Stimulated activated CD8-positive, alpha-beta memory T cell treated with anti-CD3 and anti-CD28 coated beads, Interleukin-15, amount 100 ng/mL, for 4 hours (primary cell): ENCODE data around the gene LGMN.
"Not testable (repeated sequence)": the region's sequence is repeated elsewhere in the genome, so short reads cannot be mapped to it uniquely, and the experiment has no call there.

Experiments used
- DNase-seq, 2 donors: peaks; one replicate each; pipeline ENCODE4 v3.0.0-alpha.2; 2020; ENCODE audit warnings: low read depth in 2 of 2

The LGMN gene

GRCh38 chr14:92694807-92695206 lies 53.6 kb downstream of the LGMN start:
- DNase-seq, result no peak

- no peak for DNase-seq
These were observed 54.2 kb downstream of the LGMN start for GRCh38 chr14:92693998-92694795.

GRCh38 chr14:92692822-92693226 lies 55.6 kb downstream of the LGMN start:
- DNase-seq, result no peak

DNA sequence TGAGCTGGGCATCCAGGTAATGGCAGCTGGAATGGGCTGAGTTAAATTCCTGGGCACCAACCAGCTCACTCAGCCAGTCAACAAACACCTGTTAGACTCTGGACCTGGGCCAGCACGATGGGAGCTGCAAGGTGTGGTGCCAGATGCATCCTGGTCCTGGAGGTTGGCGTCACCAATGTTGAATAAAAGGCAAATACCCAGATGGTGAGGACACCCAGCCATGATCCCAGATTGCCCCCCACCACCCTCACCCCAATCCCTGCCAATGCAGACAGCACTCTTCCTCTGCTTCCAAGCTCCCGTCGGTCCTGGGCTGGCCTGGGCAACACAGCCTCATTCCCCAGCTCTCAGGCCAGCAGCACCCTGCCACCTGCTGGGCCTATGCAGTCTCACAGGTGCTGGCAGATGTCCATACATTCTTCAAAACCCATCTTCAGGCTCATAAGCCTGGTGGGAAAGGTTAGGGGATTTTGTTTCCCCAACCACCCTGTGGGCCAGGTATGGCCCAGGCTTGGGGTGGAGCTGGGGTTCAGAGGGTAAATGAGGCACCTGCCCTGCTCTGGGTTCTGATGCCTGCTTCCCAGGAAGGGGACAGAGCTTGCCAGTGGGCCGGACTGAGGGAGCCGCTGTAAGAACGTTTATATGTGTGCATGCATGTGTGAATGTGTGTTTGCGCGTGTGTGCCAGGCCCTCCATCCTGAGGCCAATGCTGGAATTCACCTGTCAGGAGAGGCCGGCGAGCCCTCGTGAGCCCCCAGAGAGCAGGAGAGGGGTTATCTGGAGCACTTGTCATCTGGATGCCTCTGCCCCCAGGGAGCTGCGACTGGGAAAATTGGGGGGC lies 58.0 kb downstream of the LGMN start:
- DNase-seq, result no peak

- DNase-seq, result no peak
These were observed 59.7 kb downstream of the LGMN start for GRCh38 chr14:92688434-92689375.

DNA sequence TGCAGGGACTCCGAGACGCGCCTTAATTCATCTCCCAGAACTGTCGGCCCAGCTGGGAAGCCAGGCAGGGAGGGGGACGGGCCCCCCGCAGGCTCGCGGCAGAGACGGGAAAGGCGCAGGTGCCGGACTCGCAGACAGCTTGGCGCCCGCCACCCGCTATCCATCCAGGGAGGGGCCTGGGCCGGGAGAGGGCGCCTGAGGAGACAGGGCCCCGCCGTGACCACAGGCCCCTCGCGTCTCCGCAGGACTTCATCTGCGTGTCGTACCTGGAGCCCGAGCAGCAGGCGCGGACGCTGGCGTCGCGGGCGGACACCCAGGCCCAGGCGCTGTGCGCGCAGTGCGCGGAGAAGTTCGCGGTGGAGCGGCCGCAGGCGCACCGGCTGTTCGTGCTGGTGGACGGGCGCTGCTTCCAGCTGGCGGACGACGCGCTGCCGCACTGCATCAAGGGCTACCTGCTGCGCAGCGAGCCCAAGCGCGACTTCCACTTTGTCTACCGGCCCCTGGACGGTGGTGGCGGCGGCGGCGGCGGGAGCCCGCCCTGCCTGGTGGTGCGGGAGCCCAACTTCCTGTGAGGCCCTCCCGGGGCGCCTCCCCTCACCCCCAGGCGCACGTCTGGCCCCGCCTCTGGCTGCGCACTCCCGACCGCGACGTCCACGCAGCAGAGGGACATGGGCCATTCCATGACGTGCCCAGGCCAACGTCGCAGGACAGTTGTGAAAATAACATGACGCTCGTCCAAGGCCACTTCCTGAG lies 60.6 kb downstream of the LGMN start:
- DNase-seq, result no peak

GRCh38 chr14:92686900-92687427 lies 61.5 kb downstream of the LGMN start:
- DNase-seq, result peak in 1 of 2 donors; percentile 36

DNA sequence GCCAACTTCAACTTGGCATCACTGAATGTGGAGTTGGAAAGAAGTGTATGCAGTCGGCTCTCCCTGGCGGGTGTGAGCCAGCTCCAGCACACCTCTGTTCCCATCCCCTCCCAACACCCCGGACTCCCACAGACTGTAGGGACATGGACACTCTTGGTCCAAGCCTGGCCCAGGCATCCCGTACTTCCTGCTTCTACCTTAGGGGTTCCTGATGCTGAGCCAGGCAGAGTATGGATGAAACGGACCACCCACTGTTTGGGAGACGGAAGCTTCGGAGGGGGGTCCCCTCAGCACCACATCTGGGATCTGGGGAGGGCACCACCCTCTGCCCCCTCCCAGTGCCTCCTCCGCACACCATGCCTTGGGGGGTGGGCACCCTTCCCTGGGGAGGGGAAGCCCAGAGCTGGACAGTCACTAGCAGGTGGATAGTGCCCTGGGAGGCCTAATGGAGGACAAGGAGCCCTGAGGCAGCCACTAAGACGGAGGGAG lies 62.0 kb downstream of the LGMN start:
- DNase-seq, result no peak

DNA sequence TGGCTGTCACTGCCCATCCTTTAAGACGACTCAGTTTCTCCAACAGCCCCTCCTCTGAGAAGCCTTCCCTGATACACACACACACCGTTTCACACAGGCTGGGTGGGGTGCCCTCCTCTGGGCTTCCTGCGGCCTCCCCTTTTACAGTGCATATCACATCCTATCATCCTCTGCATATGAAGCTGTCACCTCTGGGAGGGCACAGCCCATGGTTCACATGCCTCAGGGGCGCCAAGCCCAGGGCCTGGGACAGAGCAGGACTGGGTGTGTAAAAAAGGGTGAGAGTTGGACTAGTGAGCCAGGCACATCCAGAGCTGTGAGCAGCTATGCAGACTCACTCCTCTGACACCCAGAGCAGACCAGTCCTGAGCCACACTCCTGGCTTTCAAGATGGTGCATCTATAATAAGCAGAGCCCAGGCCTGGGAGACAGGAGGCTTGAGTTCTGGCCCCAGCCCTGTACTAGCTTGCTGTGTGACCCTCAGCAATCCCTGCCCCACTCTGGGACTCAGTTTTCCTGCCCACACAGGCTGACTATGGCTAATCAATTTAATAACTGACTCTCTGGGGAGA lies 62.6 kb downstream of the LGMN start:
- DNase-seq, result no peak

DNA sequence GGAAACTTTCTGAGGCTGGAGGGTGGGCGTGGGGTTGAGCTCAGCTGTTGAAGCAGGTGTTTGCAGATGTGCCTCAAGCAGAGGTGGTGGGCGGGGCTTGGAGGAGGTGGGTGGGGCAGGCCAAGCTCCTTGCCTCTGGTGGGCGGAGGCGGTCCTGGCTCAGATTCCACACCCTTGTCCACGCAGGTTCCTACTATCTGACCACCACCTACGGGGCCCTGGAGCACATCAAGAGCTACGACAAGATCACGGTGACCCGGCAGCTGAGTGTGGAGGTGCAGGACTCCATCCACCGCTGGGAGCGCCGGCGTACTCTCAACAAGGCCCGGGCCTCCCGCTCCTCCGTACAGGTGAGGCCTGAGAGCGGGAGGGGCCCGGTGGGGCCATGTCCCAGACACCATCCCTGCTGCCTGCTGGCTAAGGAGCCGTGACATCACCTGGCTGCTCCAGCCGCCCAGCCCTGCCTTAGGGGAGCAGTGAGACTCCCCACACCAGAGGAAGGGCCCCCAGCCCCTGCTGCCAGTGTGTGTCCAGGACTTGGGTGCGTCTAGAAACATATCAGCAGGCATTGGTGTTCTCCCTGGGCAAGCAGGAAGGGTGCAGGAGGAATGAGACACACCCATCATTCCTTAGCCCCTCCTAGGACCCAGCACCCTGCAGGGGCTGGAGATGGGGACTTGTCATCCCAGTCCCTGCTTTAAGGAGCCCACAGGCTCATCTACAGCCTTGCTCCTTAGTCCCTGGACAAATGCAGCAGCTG lies 63.4 kb downstream of the LGMN start:
- DNase-seq, result no peak

DNA sequence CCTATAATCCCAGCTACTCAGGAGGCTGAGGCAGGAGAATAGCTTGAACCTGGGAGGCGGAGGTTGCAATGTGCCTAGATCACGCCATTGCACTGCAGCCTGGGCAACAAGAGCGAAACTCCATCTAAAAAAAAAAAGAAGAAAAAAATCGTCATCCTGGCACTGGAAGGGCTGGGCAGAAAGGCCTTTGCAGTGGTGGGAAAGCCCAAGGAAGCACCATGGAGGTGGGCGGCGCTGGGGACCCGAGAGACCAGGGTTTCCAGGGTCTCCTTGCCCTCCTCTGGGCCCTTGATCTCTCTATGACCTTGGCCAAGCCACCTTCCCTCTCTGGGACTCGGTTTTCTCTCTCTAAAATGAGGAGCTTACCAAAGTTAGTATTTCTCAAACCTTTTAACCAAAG lies 65.4 kb downstream of the LGMN start:
- DNase-seq, result no peak

- DNase-seq, result peak; percentile 46
These were observed 67.4 kb downstream of the LGMN start for GRCh38 chr14:92680781-92681650.

- not testable (repeated sequence) for DNase-seq
These were observed 68.1 kb downstream of the LGMN start for GRCh38 chr14:92680330-92680729.

- no peak for DNase-seq
These were observed 69.2 kb downstream of the LGMN start for GRCh38 chr14:92679246-92679645.

DNA sequence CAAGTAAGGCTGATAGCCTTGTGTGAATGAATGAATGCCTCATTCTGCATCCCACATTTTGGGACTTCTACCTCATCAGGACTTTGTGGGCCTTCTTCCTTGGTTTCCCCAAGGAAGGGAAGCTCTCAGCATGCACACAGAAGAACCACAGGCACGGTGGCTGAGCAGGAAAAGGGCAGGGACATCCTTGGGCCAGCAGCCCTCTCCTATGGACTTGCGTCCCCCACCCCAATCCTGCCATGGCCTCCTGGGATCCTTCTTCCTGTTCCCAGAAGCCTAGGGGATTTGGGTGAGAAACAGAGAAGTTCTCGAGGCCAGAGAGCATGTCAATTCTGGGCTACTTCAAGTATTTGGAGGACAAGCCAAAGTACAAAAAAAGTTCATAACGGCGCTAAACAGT lies 69.7 kb downstream of the LGMN start:
- no peak for DNase-seq

DNA sequence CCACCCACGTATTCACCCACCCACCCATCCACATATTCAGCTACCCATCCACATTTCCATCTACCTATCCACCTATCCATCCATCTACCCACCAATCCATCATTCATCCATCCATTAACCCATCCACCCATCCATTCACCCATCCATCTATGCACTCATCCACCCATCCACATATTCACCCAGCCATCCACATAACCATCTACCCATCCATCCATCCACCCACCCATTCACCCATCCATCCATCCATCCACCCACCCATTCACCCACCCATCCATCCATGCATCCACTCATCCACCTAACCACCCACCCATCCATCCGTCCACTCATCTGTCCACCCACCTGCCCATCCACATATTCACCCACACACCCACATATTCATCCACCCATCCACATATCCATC lies 70.5 kb downstream of the LGMN start:
- DNase-seq, result no peak

DNA sequence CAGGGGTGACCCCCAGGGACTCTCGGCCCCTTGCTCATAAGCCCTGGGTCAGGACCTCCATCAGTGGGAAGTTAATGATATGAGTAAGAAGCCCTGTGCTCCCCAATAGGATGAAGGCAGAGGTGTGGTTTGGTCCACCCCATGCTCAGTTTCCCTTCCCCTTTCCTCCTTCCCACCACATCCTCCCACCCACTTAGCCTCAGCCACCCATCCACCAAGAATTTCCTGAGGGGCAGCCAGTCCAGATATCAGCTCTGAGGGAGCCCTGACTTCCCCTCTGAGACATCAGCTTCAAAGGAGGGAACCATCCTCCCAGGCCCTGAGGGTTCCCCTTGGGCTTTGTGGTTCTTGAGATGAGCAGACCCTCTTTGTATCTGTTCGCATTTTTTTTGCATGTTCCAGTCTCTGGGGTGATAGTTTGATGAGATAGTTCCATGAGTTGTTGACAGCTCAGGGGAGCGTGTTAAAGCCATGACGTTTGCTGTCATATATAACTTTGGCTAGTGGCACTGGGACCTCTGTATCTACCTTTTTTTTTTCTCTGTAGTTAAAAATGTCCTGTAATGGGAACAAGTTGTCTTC lies 71.2 kb downstream of the LGMN start:
- DNase-seq, result no peak

DNA sequence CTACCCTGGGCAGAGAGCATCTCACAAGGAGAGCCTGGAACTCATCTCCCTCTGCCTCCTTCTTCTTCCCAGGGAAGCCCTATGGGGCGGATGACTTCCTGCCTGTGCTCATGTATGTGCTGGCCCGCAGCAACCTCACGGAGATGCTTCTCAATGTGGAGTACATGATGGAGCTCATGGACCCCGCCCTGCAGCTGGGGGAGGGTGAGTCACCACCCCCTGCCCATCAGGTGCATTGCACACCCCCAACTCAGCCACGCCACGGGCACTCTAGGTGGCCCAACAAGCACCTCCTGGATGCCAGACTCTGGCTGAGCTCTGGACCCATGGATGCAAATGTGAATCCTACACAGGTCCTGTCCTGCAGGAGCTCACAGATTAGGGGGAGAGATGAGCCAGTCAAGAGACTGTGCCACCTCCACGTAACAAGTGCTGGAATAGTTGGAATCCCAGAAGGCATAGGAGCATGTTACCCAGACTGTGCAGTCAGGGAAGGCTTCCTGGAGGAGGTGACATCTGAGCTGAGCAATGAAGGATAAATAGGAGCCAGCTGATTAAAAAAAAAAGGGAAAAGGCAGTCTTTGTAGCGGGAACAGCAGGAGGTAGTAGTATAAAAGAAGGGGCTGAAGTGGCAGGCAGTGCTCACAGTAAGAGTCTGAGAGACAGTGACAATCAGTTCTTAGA lies 71.9 kb downstream of the LGMN start:
- no peak for DNase-seq
